HEK293 (cell line): ENCODE data around the gene TAS2R3.

Experiments used
- CTCF ChIA-PET: fragments of 350-600 bp; formaldehyde crosslinking; extraction: SDS; loops from one replicate; lab custom pipeline; 2021; ENCODE audit warnings: antibody characterized with exemption; lab: Yijun Ruan, JAX
- POLR2A ChIA-PET: fragments of 300-600 bp; formaldehyde crosslinking; extraction: SDS; loops from one replicate; lab custom pipeline; 2020; ENCODE audit warnings: antibody characterized with exemption, inconsistent platforms; lab: Yijun Ruan, JAX
- H3K27ac ChIP-seq: fragments of 200-500 bp; sonication (Bioruptor generic); 2 replicates; pipeline ENCODE4 v1.5.1; 2014; ENCODE audit warnings: low read depth, low read length, control low read depth, inconsistent platforms; ENCODE audit errors: extremely low read depth
- H3K36me3 ChIP-seq, 2 experiments: fragments of 200-500 bp in 1 of 2; sonication (Bioruptor generic) in 1 of 2; 1 replicate in 1 of 2; 2 replicates in 1 of 2; pipeline ENCODE4 v1.5.1; 2014 to 2017; ENCODE audit warnings: inconsistent platforms in 2 of 2, low read length in 2 of 2; ENCODE audit not compliant: control insufficient read depth in 2 of 2, insufficient read depth in 1 of 2
- H3K4me1 ChIP-seq: fragments of 200-500 bp; sonication (Bioruptor generic); 2 replicates; pipeline ENCODE4 v1.5.1; 2014; ENCODE audit warnings: mild to moderate bottlenecking, low read length, inconsistent platforms; ENCODE audit not compliant: control insufficient read depth, insufficient read depth
- H3K4me3 ChIP-seq: 2 replicates; pipeline ENCODE4 v1.5.1; 2011; ENCODE audit warnings: low read depth, mild to moderate bottlenecking, control low read depth, low read length, moderate library complexity
- H3K9me3 ChIP-seq: fragments of 200-500 bp; sonication (Bioruptor generic); 2 replicates; pipeline ENCODE4 v1.5.1; 2014; ENCODE audit warnings: low read depth, low read length, inconsistent platforms; ENCODE audit not compliant: control insufficient read depth, insufficient read depth
- FEZF1 ChIP-seq: fragments of 450-650 bp; formaldehyde crosslinking; IDR thresholded peaks from 2 replicates; pipeline ENCODE4 v1.5.1; 2016; ENCODE audit warnings: missing biosample characterization, missing genetic modification characterization
- HOXA7 ChIP-seq: sonication (generic); formaldehyde crosslinking; IDR thresholded peaks from 2 replicates; pipeline ENCODE4 v1.8.1; 2022; ENCODE audit warnings: missing genetic modification reagents, borderline replicate concordance
- KLF10 ChIP-seq: fragments of 450-650 bp; IDR thresholded peaks from 2 replicates; pipeline ENCODE4 v1.5.1; 2018; ENCODE audit warnings: missing biosample characterization, mild to moderate bottlenecking, missing genetic modification characterization
- KLF7 ChIP-seq: fragments of 450-650 bp; formaldehyde crosslinking; IDR thresholded peaks from 2 replicates; pipeline ENCODE4 v1.5.1; 2016; ENCODE audit warnings: missing biosample characterization, missing genetic modification characterization, borderline replicate concordance
- SETDB1 ChIP-seq: IDR thresholded peaks from one replicate; pipeline ENCODE4 v1.6.1; 2017; ENCODE audit warnings: mild to moderate bottlenecking, low read length, moderate library complexity, mixed read lengths; ENCODE audit not compliant: insufficient read length
- TSHZ1 ChIP-seq: fragments of 450-650 bp; formaldehyde crosslinking; IDR thresholded peaks from 2 replicates; pipeline ENCODE4 v1.5.1; 2016; ENCODE audit warnings: missing biosample characterization, missing genetic modification characterization, borderline replicate concordance
- ZBTB17 ChIP-seq: fragments of 450-650 bp; formaldehyde crosslinking; IDR thresholded peaks from 2 replicates; pipeline ENCODE4 v1.5.1; 2016; ENCODE audit warnings: missing biosample characterization, missing genetic modification characterization
- ZBTB8A ChIP-seq: fragments of 450-650 bp; formaldehyde crosslinking; IDR thresholded peaks from 2 replicates; pipeline ENCODE4 v1.5.1; 2016; ENCODE audit warnings: missing biosample characterization, missing genetic modification characterization
- ZEB2 ChIP-seq: fragments of 450-650 bp; formaldehyde crosslinking; IDR thresholded peaks from 2 replicates; pipeline ENCODE4 v1.5.1; 2016; ENCODE audit warnings: missing biosample characterization, missing genetic modification characterization
- ZFP69B ChIP-seq: fragments of 450-650 bp; formaldehyde crosslinking; IDR thresholded peaks from 2 replicates; pipeline ENCODE4 v1.5.1; 2016; ENCODE audit warnings: missing biosample characterization, missing genetic modification characterization
- ZNF114 ChIP-seq: fragments of 450-650 bp; formaldehyde crosslinking; IDR thresholded peaks from 2 replicates; pipeline ENCODE4 v1.5.0; 2017; ENCODE audit warnings: missing biosample characterization, missing genetic modification characterization
- ZNF140 ChIP-seq: fragments of 450-650 bp; formaldehyde crosslinking; IDR thresholded peaks from 2 replicates; pipeline ENCODE4 v1.5.1; 2016; ENCODE audit warnings: missing biosample characterization, missing genetic modification characterization
- ZNF146 ChIP-seq: fragments of 450-650 bp; formaldehyde crosslinking; IDR thresholded peaks from 2 replicates; pipeline ENCODE4 v1.5.1; 2016; ENCODE audit warnings: missing biosample characterization, missing genetic modification characterization
- ZNF184 ChIP-seq: fragments of 450-650 bp; IDR thresholded peaks from 2 replicates; pipeline ENCODE4 v1.5.1; 2018; ENCODE audit warnings: missing biosample characterization, mild to moderate bottlenecking, missing genetic modification characterization
- ZNF248 ChIP-seq: fragments of 450-650 bp; formaldehyde crosslinking; IDR thresholded peaks from 2 replicates; pipeline ENCODE4 v1.5.1; 2017; ENCODE audit warnings: missing biosample characterization, missing genetic modification characterization
- ZNF394 ChIP-seq: fragments of 450-650 bp; formaldehyde crosslinking; IDR thresholded peaks from 2 replicates; pipeline ENCODE4 v1.5.1; 2016; ENCODE audit warnings: missing biosample characterization, missing genetic modification characterization, mild to moderate bottlenecking, moderate library complexity, borderline replicate concordance
- ZNF423 ChIP-seq: fragments of 450-650 bp; formaldehyde crosslinking; IDR thresholded peaks from 2 replicates; pipeline ENCODE4 v1.5.1; 2016; ENCODE audit warnings: missing biosample characterization, missing genetic modification characterization
- ZNF514 ChIP-seq: fragments of 450-650 bp; formaldehyde crosslinking; IDR thresholded peaks from 2 replicates; pipeline ENCODE4 v1.5.1; 2016; ENCODE audit warnings: missing biosample characterization, missing genetic modification characterization
- ZNF843 ChIP-seq: fragments of 450-650 bp; formaldehyde crosslinking; IDR thresholded peaks from 2 replicates; pipeline ENCODE4 v1.5.1; 2016; ENCODE audit warnings: missing biosample characterization, missing genetic modification characterization
- ZSCAN16 ChIP-seq: fragments of 450-650 bp; formaldehyde crosslinking; IDR thresholded peaks from 2 replicates; pipeline ENCODE4 v1.5.1; 2016; ENCODE audit warnings: missing biosample characterization, missing genetic modification characterization
- TF ChIP-seq, protein P1 (sequence below): fragments of 450-650 bp; IDR thresholded peaks from 2 replicates; pipeline ENCODE4 v1.5.1; 2018; ENCODE audit warnings: missing biosample characterization, mild to moderate bottlenecking, missing genetic modification characterization
- TF ChIP-seq, protein P2 (sequence below): fragments of 450-650 bp; formaldehyde crosslinking; IDR thresholded peaks from 2 replicates; pipeline ENCODE4 v1.5.1; 2016; ENCODE audit warnings: missing biosample characterization, missing genetic modification characterization
- TF ChIP-seq, protein P3 (sequence below): fragments of 450-650 bp; formaldehyde crosslinking; IDR thresholded peaks from 2 replicates; pipeline ENCODE4 v1.5.1; 2016; ENCODE audit warnings: missing biosample characterization, missing genetic modification characterization
- TF ChIP-seq, protein P4 (sequence below): fragments of 450-650 bp; formaldehyde crosslinking; IDR thresholded peaks from 2 replicates; pipeline ENCODE4 v1.5.1; 2016; ENCODE audit warnings: missing biosample characterization, missing genetic modification characterization
- TF ChIP-seq, protein P5 (sequence below): fragments of 450-650 bp; formaldehyde crosslinking; IDR thresholded peaks from 2 replicates; pipeline ENCODE4 v1.5.1; 2017; ENCODE audit warnings: missing biosample characterization, missing genetic modification characterization

Gene TAS2R3

GRCh38 chr7:141737836-141738591 is 25.9 kb upstream of the TAS2R3 start, which contains the start of gene SSBP1:
SSBP1 (plus strand) TSS chr7:141738358; CDS start chr7:141739167, 809 bp downstream.
- POLR2A ChIA-PET = interaction anchor here (0.6 to 1.8 kb wide), 12 partner anchors 11 to 666 kb away, joined by 3 to 12 read pairs (median 3); partner anchors contain the start of gene DENND11
- Histone ChIP-seq H3K9me3 (no peaks in the 10 kb centered on the region), H3K36me3 (peaks cover under 1 to 36% of the 10 kb centered on the region in 2 experiments), H3K4me1 (no peaks in the 10 kb centered on the region), H3K4me3 (peak within 1 kb of the TSS; percentile 64), H3K27ac (peak within 1 kb of the TSS; percentile 13)
- CTCF ChIA-PET = interaction anchor here (0.6 to 3.0 kb wide), 26 partner anchors 9 to 1171 kb away, joined by 3 to 23 read pairs (median 4); partner anchors contain the start of gene WEE2
- TF ChIP-seq ZNF140 (tag by site-specific recombination) (no peak), ZNF146 (tag by site-specific recombination) (peak; percentile 67), ZEB2 (tag by site-specific recombination) (peak; percentile 92), ZNF184 (tag by site-specific recombination) (peak; percentile 89), SETDB1 (no peak), KLF10 (tag by site-specific recombination) (peak; percentile 75; the same call in 1 of the 2 replicates), HOXA7 (CRISPR knock-in tag) (no peak), ZBTB8A (tag by site-specific recombination) (peak; percentile 56; the same call in 1 of the 2 replicates), ZBTB17 (peak; percentile 97), ZNF394 (tag by site-specific recombination) (peak; percentile 93), FEZF1 (tag by site-specific recombination) (no peak), ZNF423 (tag by site-specific recombination) (no peak), ZNF843 (tag by site-specific recombination) (peak; percentile 78), KLF7 (tag by site-specific recombination) (peak; percentile 93), ZFP69B (tag by site-specific recombination) (peak; percentile 86), ZNF248 (tag by site-specific recombination) (no peak), ZSCAN16 (tag by site-specific recombination) (no peak; the same call in 1 of the 2 replicates), TSHZ1 (tag by site-specific recombination) (no peak), ZNF114 (tag by site-specific recombination) (no peak), ZNF514 (tag by site-specific recombination) (no peak)
- TF ChIP-seq, protein P1, sequence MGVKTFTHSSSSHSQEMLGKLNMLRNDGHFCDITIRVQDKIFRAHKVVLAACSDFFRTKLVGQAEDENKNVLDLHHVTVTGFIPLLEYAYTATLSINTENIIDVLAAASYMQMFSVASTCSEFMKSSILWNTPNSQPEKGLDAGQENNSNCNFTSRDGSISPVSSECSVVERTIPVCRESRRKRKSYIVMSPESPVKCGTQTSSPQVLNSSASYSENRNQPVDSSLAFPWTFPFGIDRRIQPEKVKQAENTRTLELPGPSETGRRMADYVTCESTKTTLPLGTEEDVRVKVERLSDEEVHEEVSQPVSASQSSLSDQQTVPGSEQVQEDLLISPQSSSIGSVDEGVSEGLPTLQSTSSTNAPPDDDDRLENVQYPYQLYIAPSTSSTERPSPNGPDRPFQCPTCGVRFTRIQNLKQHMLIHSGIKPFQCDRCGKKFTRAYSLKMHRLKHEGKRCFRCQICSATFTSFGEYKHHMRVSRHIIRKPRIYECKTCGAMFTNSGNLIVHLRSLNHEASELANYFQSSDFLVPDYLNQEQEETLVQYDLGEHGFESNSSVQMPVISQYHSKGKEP (tag by site-specific recombination) = peak; percentile 83
- TF ChIP-seq, protein P2, sequence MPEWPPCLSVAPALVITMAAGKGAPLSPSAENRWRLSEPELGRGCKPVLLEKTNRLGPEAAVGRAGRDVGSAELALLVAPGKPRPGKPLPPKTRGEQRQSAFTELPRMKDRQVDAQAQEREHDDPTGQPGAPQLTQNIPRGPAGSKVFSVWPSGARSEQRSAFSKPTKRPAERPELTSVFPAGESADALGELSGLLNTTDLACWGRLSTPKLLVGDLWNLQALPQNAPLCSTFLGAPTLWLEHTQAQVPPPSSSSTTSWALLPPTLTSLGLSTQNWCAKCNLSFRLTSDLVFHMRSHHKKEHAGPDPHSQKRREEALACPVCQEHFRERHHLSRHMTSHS (tag by site-specific recombination) = no peak
- TF ChIP-seq, protein P3, sequence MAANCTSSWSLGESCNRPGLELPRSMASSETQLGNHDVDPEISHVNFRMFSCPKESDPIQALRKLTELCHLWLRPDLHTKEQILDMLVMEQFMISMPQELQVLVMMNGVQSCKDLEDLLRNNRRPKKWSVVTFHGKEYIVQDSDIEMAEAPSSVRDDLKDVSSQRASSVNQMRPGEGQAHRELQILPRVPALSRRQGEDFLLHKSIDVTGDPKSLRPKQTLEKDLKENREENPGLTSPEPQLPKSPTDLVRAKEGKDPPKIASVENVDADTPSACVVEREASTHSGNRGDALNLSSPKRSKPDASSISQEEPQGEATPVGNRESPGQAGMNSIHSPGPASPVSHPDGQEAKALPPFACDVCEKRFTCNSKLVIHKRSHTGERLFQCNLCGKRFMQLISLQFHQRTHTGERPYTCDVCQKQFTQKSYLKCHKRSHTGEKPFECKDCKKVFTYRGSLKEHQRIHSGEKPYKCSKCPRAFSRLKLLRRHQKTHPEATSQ (tag by site-specific recombination) = peak; percentile 91
- TF ChIP-seq, protein P4, sequence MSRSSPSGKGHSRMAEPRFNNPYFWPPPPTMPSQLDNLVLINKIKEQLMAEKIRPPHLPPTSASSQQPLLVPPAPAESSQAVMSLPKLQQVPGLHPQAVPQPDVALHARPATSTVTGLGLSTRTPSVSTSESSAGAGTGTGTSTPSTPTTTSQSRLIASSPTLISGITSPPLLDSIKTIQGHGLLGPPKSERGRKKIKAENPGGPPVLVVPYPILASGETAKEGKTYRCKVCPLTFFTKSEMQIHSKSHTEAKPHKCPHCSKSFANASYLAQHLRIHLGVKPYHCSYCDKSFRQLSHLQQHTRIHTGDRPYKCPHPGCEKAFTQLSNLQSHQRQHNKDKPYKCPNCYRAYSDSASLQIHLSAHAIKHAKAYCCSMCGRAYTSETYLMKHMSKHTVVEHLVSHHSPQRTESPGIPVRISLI (tag by site-specific recombination) = peak; percentile 97
- TF ChIP-seq, protein P5, sequence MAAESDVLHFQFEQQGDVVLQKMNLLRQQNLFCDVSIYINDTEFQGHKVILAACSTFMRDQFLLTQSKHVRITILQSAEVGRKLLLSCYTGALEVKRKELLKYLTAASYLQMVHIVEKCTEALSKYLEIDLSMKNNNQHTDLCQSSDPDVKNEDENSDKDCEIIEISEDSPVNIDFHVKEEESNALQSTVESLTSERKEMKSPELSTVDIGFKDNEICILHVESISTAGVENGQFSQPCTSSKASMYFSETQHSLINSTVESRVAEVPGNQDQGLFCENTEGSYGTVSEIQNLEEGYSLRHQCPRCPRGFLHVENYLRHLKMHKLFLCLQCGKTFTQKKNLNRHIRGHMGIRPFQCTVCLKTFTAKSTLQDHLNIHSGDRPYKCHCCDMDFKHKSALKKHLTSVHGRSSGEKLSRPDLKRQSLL (tag by site-specific recombination) = peak; percentile 36; the same call in 1 of the 2 replicates
